ENCODE data around the gene ADGRF1. TPM values are rescaled to one million over a fixed set of nuclear protein-coding genes. Genes with fewer than 3 reads are reported as not detected.
"Not testable (repeated sequence)": the region's sequence is repeated elsewhere in the genome, so short reads cannot be mapped to it uniquely, and the experiment has no call there.

Gene ADGRF1
- polyA plus RNA-seq, 3 donors: 36.5 to 72.0 (median 43.1) TPM

GRCh38 chr6:47070461-47070860 is 28.3 kb upstream of the ADGRF1 start:
- no peak for DNase-seq (ENCODE audit: extremely low read depth in 1 of 11, low read depth in 9 of 11, low spot score in 4 of 11)

GRCh38 chr6:47069156-47069555 is 27.0 kb upstream of the ADGRF1 start:
- no peak for DNase-seq (ENCODE audit: extremely low read depth in 1 of 11, low read depth in 9 of 11, low spot score in 4 of 11)

GRCh38 chr6:47066418-47066817 is 24.3 kb upstream of the ADGRF1 start:
- no peak for DNase-seq (ENCODE audit: extremely low read depth in 1 of 11, low read depth in 9 of 11, low spot score in 4 of 11)

GRCh38 chr6:47064274-47064673 is 22.1 kb upstream of the ADGRF1 start:
- no peak for DNase-seq (ENCODE audit: extremely low read depth in 1 of 11, low read depth in 9 of 11, low spot score in 4 of 11)

GRCh38 chr6:47062346-47062745 is 20.2 kb upstream of the ADGRF1 start:
- DNase-seq (ENCODE audit: extremely low read depth in 1 of 11, low read depth in 9 of 11, low spot score in 4 of 11): no peak

- DNase-seq (ENCODE audit: extremely low read depth in 1 of 11, low read depth in 9 of 11, low spot score in 4 of 11): no peak
Measured at GRCh38 chr6:47061309-47062300, 19.5 kb upstream of the ADGRF1 start.

- no peak for DNase-seq (ENCODE audit: extremely low read depth in 1 of 11, low read depth in 9 of 11, low spot score in 4 of 11)
Measured at GRCh38 chr6:47059216-47059885, 17.2 kb upstream of the ADGRF1 start.

GRCh38 chr6:47057830-47058540 is 15.9 kb upstream of the ADGRF1 start:
- no peak for DNase-seq (ENCODE audit: extremely low read depth in 1 of 11, low read depth in 9 of 11, low spot score in 4 of 11)

- DNase-seq (ENCODE audit: extremely low read depth in 1 of 11, low read depth in 9 of 11, low spot score in 4 of 11): no peak
Measured at GRCh38 chr6:47056832-47057231, 14.7 kb upstream of the ADGRF1 start.

GRCh38 chr6:47054302-47054701 is 12.2 kb upstream of the ADGRF1 start:
- not testable (repeated sequence) for DNase-seq (ENCODE audit: extremely low read depth in 1 of 11, low read depth in 9 of 11, low spot score in 4 of 11)

GRCh38 chr6:47048638-47049037 is 6.5 kb upstream of the ADGRF1 start:
- no peak for DNase-seq (ENCODE audit: extremely low read depth in 1 of 11, low read depth in 9 of 11, low spot score in 4 of 11)

GRCh38 chr6:47047479-47048407 is 5.6 kb upstream of the ADGRF1 start:
- peak; percentile 60 to 92 (median 81) for DNase-seq (ENCODE audit: extremely low read depth in 1 of 11, low read depth in 9 of 11, low spot score in 4 of 11)

GRCh38 chr6:47047097-47047478 is 5.0 kb upstream of the ADGRF1 start:
- DNase-seq (ENCODE audit: extremely low read depth in 1 of 11, low read depth in 9 of 11, low spot score in 4 of 11): no peak

GRCh38 chr6:47044397-47044796 is 2.3 kb upstream of the ADGRF1 start:
- no peak for DNase-seq (ENCODE audit: extremely low read depth in 1 of 11, low read depth in 9 of 11, low spot score in 4 of 11)

- no peak for DNase-seq (ENCODE audit: extremely low read depth in 1 of 11, low read depth in 9 of 11, low spot score in 4 of 11)
Measured at GRCh38 chr6:47043286-47043685, 1.2 kb upstream of the ADGRF1 start.

GRCh38 chr6:47041741-47042140 is 391 bp downstream of the ADGRF1 start:
- no peak for DNase-seq (ENCODE audit: extremely low read depth in 1 of 11, low read depth in 9 of 11, low spot score in 4 of 11)

GRCh38 chr6:47034926-47035325 is 7.2 kb downstream of the ADGRF1 start:
- peak; percentile 64 to 90 (median 82) for DNase-seq (ENCODE audit: extremely low read depth in 1 of 11, low read depth in 9 of 11, low spot score in 4 of 11)

- DNase-seq (ENCODE audit: extremely low read depth in 1 of 11, low read depth in 9 of 11, low spot score in 4 of 11): no peak
Measured at GRCh38 chr6:47034421-47034820, 7.7 kb downstream of the ADGRF1 start.
